Measurements from ENCODE around the gene SLC46A3. TPM values are rescaled to one million over a fixed set of nuclear protein-coding genes. Genes with fewer than 3 reads are reported as not detected.
"Not testable (repeated sequence)": the region's sequence is repeated elsewhere in the genome, so short reads cannot be mapped to it uniquely, and the experiment has no call there.

Gene SLC46A3
- total RNA-seq, 1 donor from 2014 or later: 2.7 TPM

DNA sequence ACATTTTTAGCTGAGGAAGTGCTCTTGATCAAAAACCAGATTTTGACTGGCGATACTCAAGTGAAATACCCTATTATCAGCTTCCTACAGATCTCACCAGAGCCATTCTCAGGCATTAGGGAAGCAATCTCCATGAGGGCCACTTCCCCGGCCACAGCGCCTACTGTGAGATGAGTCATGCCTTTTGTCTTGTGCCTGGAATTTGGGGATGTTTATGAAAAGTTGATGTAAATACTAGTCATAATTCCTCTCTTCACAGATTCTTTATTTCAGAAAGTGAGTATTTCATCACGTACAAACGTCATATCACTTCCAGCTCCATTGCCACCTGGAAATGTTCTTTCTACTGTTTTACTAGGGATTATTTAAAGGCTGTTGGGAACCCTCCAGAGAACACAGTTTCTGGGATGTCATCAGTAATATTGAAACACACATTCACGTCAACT, 25.3 kb upstream of the SLC46A3 start:
- no peak for DNase-seq (ENCODE audit: low spot score)
- H3K36me3 Mint-ChIP-seq (ENCODE audit: low read depth): no peaks in the 10 kb centered on the region
- intact Hi-C loops (cut with micrococcal nuclease): no loop called here
- H3K4me1 Mint-ChIP-seq (ENCODE audit: low read depth): no peaks in the 10 kb centered on the region
- H3K9me3 Mint-ChIP-seq: no peaks in the 10 kb centered on the region
- no peak overlapping the region for H3K27ac Mint-ChIP-seq
- no peak overlapping the region for H3K4me3 Mint-ChIP-seq
- H3K27me3 Mint-ChIP-seq (ENCODE audit: insufficient read depth): peaks cover 7% of the 10 kb centered on the region

DNA sequence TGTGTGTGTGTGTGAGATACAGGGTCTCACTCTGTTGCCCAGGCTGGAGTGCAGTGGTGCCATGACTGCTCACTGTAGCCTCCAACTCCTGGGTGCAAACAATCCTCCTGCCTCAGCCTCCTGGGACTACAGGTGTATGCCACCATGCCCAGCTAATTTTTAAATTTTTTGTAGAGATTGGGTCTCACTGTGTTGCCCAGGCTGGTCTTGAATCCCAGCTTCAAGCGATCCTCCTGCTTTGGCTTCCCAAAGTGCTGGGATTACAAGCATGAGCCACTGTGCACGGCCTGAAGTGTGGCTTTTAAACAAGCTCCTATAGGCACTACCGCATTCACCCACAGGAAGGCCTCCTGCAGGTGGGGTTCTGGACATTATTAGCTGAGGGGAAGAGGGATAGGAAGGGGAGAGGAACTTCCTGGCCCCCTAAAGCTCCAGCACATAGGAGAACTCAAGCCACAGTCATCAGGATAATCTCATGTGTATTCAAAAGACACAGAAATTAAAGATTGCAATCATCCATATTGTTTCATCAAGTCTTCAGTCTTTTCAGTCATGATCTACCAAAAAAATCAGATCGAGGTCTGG, 24.8 kb upstream of the SLC46A3 start:
- H3K36me3 Mint-ChIP-seq (ENCODE audit: low read depth): no peaks in the 10 kb centered on the region
- H3K27ac Mint-ChIP-seq: no peak overlapping the region
- peaks cover 7% of the 10 kb centered on the region for H3K27me3 Mint-ChIP-seq (ENCODE audit: insufficient read depth)
- H3K4me3 Mint-ChIP-seq: no peak overlapping the region
- no peaks in the 10 kb centered on the region for H3K4me1 Mint-ChIP-seq (ENCODE audit: low read depth)
- intact Hi-C loops (cut with micrococcal nuclease): no loop called here
- no peak for DNase-seq (ENCODE audit: low spot score)
- no peaks in the 10 kb centered on the region for H3K9me3 Mint-ChIP-seq

DNA sequence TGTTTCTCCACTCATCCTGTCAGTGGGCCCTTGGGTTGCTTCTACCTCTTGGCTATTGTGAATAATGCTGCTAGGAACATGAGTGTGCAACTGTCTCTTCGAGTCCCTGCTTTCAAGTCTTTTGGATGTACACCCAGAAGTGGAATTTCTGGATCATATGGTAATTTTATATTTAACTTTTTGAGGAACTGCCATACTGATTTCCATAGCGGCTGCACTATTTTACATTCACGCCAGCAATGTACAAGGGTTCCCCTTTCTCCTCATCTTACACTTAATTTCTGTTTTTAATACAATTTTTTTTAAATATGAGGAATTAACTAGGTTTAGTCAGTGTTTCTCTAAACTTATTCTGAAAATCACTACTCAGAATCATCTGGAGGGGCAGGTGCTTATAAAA, 24.2 kb upstream of the SLC46A3 start:
- Mint-ChIP-seq H3K27ac (no peak overlapping the region), H3K4me1 (ENCODE audit: low read depth) (no peaks in the 10 kb centered on the region), H3K36me3 (ENCODE audit: low read depth) (no peaks in the 10 kb centered on the region), H3K9me3 (no peaks in the 10 kb centered on the region), H3K4me3 (no peak overlapping the region), H3K27me3 (ENCODE audit: insufficient read depth) (peaks cover 10% of the 10 kb centered on the region)
- DNase-seq (ENCODE audit: low spot score): no peak
- intact Hi-C loops (cut with micrococcal nuclease): no loop called here

DNA sequence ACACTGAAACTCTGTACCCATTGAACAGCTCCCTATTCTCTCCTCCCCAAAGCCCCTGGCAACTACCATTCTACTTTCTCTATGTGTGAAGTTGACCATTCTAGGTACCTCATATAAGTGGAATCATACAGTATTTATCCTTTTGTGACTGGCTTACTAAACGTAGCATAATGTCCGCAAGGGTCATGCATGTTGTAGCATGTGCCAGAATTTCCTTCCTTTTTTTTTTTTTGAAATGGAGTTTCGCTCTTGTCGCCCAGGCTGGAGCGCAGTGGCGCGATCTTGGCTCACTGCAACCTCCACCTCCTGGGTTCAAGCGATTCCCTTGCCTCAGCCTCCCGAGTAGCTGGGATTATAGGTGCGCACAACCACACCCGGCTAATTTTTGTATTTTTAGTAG, 23.7 kb upstream of the SLC46A3 start:
- DNase-seq (ENCODE audit: low spot score); H3K27ac Mint-ChIP-seq; intact Hi-C loops (cut with micrococcal nuclease); H3K36me3 Mint-ChIP-seq (ENCODE audit: low read depth); H3K4me3 Mint-ChIP-seq; H3K9me3 Mint-ChIP-seq; H3K4me1 Mint-ChIP-seq (ENCODE audit: low read depth): not testable (repeated sequence)
- peaks cover 10% of the 10 kb centered on the region for H3K27me3 Mint-ChIP-seq (ENCODE audit: insufficient read depth)

DNA sequence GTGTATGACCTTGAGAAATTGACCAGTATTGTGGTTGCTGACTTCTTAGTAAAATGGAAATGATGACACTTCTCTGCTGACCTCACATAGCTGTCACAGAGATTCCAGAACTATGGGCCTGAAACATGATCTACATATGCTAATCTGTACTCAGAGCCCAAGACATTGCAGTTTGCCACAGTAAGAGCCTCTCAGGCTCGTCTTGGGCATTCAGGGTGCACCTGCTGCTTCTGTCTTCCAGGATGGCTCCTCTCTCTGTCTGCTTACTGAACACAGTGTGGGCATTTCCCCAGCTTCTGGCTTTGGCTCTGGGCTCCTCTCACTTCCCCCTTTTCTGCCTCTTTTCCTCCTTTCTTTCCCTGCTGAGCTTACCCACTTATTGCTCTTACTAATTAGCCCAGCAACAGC, 22.3 kb upstream of the SLC46A3 start:
- H3K27me3 Mint-ChIP-seq (ENCODE audit: insufficient read depth): peaks cover 7% of the 10 kb centered on the region
- no peak overlapping the region for H3K27ac Mint-ChIP-seq
- H3K4me3 Mint-ChIP-seq: no peak overlapping the region
- intact Hi-C loops (cut with micrococcal nuclease): no loop called here
- no peaks in the 10 kb centered on the region for H3K36me3 Mint-ChIP-seq (ENCODE audit: low read depth)
- no peaks in the 10 kb centered on the region for H3K9me3 Mint-ChIP-seq
- DNase-seq (ENCODE audit: low spot score): no peak
- peaks cover 3% of the 10 kb centered on the region for H3K4me1 Mint-ChIP-seq (ENCODE audit: low read depth)

DNA sequence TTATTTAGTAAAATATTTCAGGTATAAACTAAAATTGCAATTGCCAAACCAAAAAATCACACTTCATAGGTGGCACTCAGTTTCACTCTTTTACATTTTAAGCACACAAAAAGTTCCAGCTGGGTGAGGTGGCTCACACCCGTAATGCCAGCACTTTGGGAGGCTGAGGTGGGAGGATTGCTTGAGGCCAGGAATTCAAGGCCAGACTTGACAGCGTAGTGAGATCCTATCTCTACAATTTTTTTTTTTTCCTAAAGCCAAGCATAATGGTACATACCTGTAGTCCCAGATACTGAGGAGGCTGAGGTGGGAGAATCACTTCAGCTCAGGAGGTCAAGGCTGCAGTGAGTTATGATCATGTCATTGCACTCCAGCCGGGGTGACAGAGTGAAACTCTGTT, 20.6 kb upstream of the SLC46A3 start:
- Mint-ChIP-seq H3K9me3 (no peaks in the 10 kb centered on the region), H3K4me1 (ENCODE audit: low read depth) (peaks cover 15% of the 10 kb centered on the region), H3K27ac (no peak overlapping the region), H3K27me3 (ENCODE audit: insufficient read depth) (peaks cover 7% of the 10 kb centered on the region), H3K4me3 (no peak overlapping the region), H3K36me3 (ENCODE audit: low read depth) (no peaks in the 10 kb centered on the region)
- DNase-seq (ENCODE audit: low spot score): no peak
- intact Hi-C loops (cut with micrococcal nuclease): no loop called here

DNA sequence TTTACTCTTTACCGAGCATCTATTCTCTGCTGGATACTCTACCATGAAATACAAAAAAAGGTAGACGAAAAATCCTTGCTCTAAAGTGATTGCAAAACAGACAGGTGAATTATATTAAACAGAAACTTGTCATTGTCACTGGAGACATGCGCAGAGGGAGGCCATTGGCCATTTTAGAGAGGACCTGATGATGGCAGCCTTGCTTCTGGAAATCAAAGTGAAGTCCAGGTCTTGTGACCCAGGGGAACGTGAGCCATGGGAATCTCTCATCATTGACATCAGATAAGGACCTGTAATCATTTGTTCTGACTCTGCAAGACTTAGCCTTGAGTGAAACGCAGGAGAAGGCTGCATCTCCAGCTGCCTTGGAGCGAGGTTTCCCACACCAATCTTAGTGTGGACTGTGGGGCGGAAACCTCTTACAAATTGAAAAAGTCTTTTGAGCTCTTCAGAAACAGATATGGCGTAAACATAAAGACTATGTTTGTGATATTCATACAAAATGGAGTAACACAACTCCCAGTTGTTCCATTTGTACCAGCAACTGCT, 16.8 kb upstream of the SLC46A3 start:
- no peak overlapping the region for H3K4me3 Mint-ChIP-seq
- peaks cover 15% of the 10 kb centered on the region for H3K4me1 Mint-ChIP-seq (ENCODE audit: low read depth)
- no peaks in the 10 kb centered on the region for H3K36me3 Mint-ChIP-seq (ENCODE audit: low read depth)
- no peak overlapping the region for H3K27ac Mint-ChIP-seq
- no peaks in the 10 kb centered on the region for H3K9me3 Mint-ChIP-seq
- no peak for DNase-seq (ENCODE audit: low spot score)
- intact Hi-C loops (cut with micrococcal nuclease): no loop called here
- H3K27me3 Mint-ChIP-seq (ENCODE audit: insufficient read depth): peaks cover 5% of the 10 kb centered on the region

DNA sequence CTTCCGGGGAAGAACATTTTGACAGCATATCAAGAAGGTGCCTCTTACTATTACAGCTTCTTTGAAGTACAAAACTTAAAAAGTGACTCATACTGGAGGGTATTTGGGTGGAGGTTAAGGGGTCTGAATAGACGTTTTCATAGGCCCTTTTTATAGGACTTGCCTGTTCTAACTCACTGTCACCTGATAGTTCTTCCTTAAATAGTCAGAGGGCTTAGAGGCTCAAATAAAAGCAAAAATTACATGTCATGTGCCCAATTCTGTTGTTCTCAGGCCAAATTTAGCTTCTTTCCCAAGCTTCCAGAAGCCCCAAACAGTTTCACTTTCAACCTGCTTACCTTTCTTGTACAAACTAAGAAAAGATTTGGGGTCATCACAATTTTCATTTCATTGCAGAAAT, 16.1 kb upstream of the SLC46A3 start:
- H3K4me1 Mint-ChIP-seq (ENCODE audit: low read depth): peaks cover 15% of the 10 kb centered on the region
- H3K4me3 Mint-ChIP-seq: no peak overlapping the region
- no peak overlapping the region for H3K27ac Mint-ChIP-seq
- intact Hi-C loops (cut with micrococcal nuclease): no loop called here
- no peaks in the 10 kb centered on the region for H3K9me3 Mint-ChIP-seq
- H3K36me3 Mint-ChIP-seq (ENCODE audit: low read depth): no peaks in the 10 kb centered on the region
- H3K27me3 Mint-ChIP-seq (ENCODE audit: insufficient read depth): peaks cover 5% of the 10 kb centered on the region
- DNase-seq (ENCODE audit: low spot score): no peak

DNA sequence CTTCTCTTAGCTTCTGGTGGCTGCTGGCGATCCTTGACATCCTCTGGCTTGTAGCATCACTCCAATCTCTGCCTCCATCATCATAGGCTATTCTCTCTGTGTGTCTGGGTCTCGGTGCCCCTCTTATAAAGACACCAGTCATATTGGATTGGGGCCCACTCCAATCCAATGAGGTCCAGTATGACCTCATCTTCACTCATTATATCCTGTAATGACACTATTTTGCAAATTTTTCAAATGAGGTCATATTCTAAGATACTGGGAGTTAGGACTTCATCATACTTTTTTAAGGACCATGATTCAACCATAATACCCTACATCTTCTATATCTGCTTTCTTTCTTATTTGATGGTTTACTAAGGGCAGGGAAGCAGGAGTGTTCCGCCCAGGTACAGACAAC, 12.0 kb upstream of the SLC46A3 start:
- no peak overlapping the region for H3K27ac Mint-ChIP-seq
- H3K27me3 Mint-ChIP-seq (ENCODE audit: insufficient read depth): peaks cover 12% of the 10 kb centered on the region
- H3K36me3 Mint-ChIP-seq (ENCODE audit: low read depth): no peaks in the 10 kb centered on the region
- H3K9me3 Mint-ChIP-seq: no peaks in the 10 kb centered on the region
- intact Hi-C loops (cut with micrococcal nuclease): no loop called here
- no peak for DNase-seq (ENCODE audit: low spot score)
- H3K4me3 Mint-ChIP-seq: no peak overlapping the region
- peaks cover 9% of the 10 kb centered on the region for H3K4me1 Mint-ChIP-seq (ENCODE audit: low read depth)

DNA sequence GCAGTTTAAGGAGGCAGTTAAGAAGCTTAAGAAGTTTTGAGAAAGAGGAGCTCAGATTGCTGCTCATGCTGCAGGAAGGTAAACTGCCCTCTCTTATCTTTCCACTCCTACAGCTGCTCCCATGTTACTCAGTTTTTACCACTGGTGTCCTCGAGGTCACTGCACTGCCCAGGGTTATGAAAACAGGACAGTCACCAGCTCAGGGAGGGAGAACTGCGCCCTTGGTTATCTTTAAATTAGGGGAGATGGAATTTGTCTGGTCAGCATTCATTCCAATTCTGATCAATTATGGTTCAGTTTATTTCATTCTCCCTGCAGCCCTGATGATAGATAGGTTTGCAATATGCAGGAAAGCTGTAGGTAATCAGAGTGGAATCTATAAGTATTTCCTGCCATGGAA, 10.8 kb upstream of the SLC46A3 start:
- DNase-seq (ENCODE audit: low spot score): no peak
- H3K4me3 Mint-ChIP-seq: no peak overlapping the region
- no peaks in the 10 kb centered on the region for H3K36me3 Mint-ChIP-seq (ENCODE audit: low read depth)
- H3K4me1 Mint-ChIP-seq (ENCODE audit: low read depth): peaks cover 1% of the 10 kb centered on the region
- H3K9me3 Mint-ChIP-seq: no peaks in the 10 kb centered on the region
- peaks cover 16% of the 10 kb centered on the region for H3K27me3 Mint-ChIP-seq (ENCODE audit: insufficient read depth)
- H3K27ac Mint-ChIP-seq: no peak overlapping the region
- intact Hi-C loops (cut with micrococcal nuclease): no loop called here

DNA sequence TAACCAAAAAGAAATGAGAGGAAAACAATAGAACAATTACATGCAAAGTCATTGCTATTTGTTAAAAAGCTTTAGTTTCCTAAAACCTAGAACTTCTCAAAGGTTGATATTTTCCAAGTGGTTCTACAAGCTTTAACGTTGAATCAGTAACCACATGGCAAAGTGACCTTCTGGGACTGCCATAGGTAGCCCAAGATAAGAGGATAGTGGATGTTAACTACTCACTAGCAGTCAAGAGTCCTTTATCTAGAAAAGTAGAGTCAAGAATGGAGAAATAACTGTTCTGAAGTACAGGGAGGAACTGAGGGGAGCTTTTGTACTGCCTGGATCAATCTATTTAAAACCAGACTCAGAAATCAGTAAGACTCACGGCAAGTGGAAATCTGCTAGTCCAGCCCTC, 9.9 kb upstream of the SLC46A3 start:
- Mint-ChIP-seq H3K4me1 (ENCODE audit: low read depth) (no peaks in the 10 kb centered on the region), H3K36me3 (ENCODE audit: low read depth) (no peaks in the 10 kb centered on the region), H3K4me3 (no peak overlapping the region), H3K27ac (no peak overlapping the region), H3K27me3 (ENCODE audit: insufficient read depth) (peaks cover 16% of the 10 kb centered on the region), H3K9me3 (no peaks in the 10 kb centered on the region)
- no peak for DNase-seq (ENCODE audit: low spot score)
- intact Hi-C loops (cut with micrococcal nuclease): no loop called here

DNA sequence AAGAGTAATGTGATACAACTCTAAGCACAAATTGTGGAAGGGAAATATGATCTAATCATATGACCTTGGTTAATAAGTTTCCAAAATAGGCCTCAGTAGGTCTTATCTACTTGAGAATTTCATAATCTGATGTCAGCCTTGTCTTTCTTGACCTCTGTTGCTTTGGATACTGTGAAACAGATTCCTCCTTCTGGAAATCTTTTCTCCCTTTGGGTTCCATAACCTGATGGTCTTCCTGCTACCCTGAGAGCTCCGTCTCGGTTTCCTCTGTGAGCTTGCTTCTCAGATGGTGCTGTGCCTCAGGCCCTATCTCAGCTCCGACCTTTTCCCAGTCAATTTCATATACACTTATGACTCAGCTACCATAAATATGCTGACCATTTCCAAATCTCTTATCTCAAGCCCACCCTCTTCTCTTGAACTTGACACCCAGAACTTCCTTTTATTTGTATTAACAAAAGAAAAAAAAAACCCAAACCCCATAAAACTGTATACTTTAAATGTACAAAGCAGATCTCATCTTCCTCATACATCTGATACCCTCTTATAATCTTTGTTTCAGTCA, 6.4 kb upstream of the SLC46A3 start:
- Mint-ChIP-seq H3K9me3 (no peaks in the 10 kb centered on the region), H3K27ac (no peak overlapping the region), H3K4me3 (no peak overlapping the region), H3K27me3 (ENCODE audit: insufficient read depth) (peaks cover 19% of the 10 kb centered on the region), H3K4me1 (ENCODE audit: low read depth) (no peaks in the 10 kb centered on the region), H3K36me3 (ENCODE audit: low read depth) (no peaks in the 10 kb centered on the region)
- DNase-seq (ENCODE audit: low spot score): no peak
- intact Hi-C loops (cut with micrococcal nuclease): no loop called here

DNA sequence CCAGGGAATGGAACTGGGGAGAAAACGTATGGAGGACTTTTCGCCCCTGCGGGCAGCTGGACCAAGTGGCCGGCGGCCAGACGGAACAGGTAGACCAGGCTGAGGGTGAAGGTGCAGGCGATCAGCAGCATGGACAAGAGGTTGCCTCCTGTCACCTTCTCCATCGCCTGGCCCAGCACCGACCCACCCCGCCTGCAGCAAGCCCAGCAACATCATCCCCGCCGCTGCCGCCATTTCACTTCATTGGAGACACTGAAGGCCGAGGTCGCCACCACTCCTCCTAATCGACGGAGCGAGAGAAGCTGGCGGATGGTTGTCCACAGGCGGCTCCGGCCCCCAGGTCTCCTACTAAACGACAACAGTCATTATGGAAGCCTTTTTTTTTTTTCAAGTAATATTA, 5.0 kb upstream of the SLC46A3 start:
- no peaks in the 10 kb centered on the region for H3K36me3 Mint-ChIP-seq (ENCODE audit: low read depth)
- no peak overlapping the region for H3K27ac Mint-ChIP-seq
- no peak overlapping the region for H3K4me3 Mint-ChIP-seq
- no peaks in the 10 kb centered on the region for H3K9me3 Mint-ChIP-seq
- DNase-seq (ENCODE audit: low spot score): no peak
- H3K27me3 Mint-ChIP-seq (ENCODE audit: insufficient read depth): peaks cover 19% of the 10 kb centered on the region
- intact Hi-C loops (cut with micrococcal nuclease): no loop called here
- H3K4me1 Mint-ChIP-seq (ENCODE audit: low read depth): peaks cover 11% of the 10 kb centered on the region

Data from activated T-helper 1 cell treated with anti-CD3 and anti-CD28 coated beads, Interleukin-12 subunit alpha, Interleukin-12 subunit beta, Interleukin-2, Interleukin-4 antibody, amounts not matched to agents 30 ng/mL and 10 ng/mL and 1 ng/mL, durations not matched to agents 14 hours and 24 hours and 36 hours (primary cell).